ENCODE results near the gene BOK. TPM values are rescaled to one million over a fixed set of nuclear protein-coding genes. Genes with fewer than 3 reads are reported as not detected.
"Not testable (repeated sequence)": the region's sequence is repeated elsewhere in the genome, so short reads cannot be mapped to it uniquely, and the experiment has no call there.

The BOK gene
- total and polyA plus RNA-seq, 2 donors (not counting 1 experiment from before 2014, with no cell fraction given) = 21.2 to 42.4 TPM

DNA sequence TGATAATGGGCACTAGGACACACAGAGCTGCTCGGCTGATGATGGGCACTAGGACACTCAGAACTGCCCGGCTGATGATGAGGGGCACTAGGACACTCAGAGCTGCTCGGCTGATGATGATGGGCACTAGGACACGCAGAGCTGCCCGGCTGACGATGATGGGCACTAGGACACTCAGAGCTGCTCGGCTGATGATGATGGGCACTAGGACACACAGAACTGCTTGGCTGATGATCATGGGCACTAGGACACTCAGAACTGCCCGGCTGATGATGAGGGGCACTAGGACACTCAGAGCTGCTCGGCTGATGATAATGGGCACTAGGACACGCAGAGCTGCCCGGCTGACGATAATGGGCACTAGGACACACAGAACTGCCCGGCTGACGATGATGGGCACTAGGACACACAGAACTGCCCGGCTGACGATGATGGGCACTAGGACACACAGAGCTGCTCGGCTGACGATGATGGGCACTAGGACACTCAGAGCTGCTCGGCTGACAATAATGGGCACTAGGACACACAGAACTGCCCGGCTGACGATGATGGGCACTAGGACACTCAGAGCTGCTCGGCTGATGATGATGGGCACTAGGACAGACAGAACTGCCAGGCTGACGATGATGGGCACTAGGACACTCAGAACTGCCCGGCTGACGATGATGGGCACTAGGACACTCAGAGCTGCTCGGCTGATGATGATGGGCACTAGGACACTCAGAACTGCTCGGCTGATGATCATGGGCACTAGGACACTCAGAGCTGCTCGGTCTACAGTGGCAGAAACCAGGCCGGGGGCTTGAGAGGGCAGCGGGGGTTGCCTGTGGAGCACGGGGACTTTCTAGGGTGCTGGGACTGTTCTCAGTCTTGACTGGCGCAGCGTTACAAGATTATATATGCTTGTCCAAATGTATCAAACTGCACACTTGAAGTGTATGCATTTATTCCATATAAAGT, 32.2 kb downstream of the BOK start:
- DNase-seq (ENCODE audit: low read depth in 2 of 2); H3K9me3 ChIP-seq (ENCODE audit: control insufficient read depth, insufficient read depth, low read depth, low read length); H3K4me3 ChIP-seq (replicated peaks in 1 of 4; ENCODE audit: control extremely low read depth in 1 of 4, insufficient read depth in 1 of 4, low read depth in 3 of 4, low read length in 4 of 4); H3K9ac ChIP-seq (ENCODE audit: insufficient read depth, low read length); H3K27me3 ChIP-seq (ENCODE audit: control insufficient read depth, insufficient read depth, low read length); H2AFZ ChIP-seq (ENCODE audit: low read length); H3K4me1 ChIP-seq (ENCODE audit: control insufficient read depth, extremely low read depth, insufficient read depth, low read length); H4K20me1 ChIP-seq (ENCODE audit: control insufficient read depth, extremely low read depth, insufficient read depth, low read length); H3K36me3 ChIP-seq (ENCODE audit: control insufficient read depth, insufficient read depth, low read length); H3K27ac ChIP-seq (ENCODE audit: insufficient read depth, low read length); H3K79me2 ChIP-seq (ENCODE audit: control insufficient read depth, insufficient read depth, low read length); H3K4me2 ChIP-seq (ENCODE audit: extremely low read depth, insufficient read depth, low read length): not testable (repeated sequence)

GRCh38 chr2:241592126-241592845, 33.7 kb downstream of the BOK start:
- no peak overlapping the region for H3K9ac ChIP-seq (ENCODE audit: insufficient read depth, low read length)
- no peaks in the 10 kb centered on the region for H3K4me1 ChIP-seq (ENCODE audit: control insufficient read depth, extremely low read depth, insufficient read depth, low read length)
- TF ChIP-seq, protein P1, sequence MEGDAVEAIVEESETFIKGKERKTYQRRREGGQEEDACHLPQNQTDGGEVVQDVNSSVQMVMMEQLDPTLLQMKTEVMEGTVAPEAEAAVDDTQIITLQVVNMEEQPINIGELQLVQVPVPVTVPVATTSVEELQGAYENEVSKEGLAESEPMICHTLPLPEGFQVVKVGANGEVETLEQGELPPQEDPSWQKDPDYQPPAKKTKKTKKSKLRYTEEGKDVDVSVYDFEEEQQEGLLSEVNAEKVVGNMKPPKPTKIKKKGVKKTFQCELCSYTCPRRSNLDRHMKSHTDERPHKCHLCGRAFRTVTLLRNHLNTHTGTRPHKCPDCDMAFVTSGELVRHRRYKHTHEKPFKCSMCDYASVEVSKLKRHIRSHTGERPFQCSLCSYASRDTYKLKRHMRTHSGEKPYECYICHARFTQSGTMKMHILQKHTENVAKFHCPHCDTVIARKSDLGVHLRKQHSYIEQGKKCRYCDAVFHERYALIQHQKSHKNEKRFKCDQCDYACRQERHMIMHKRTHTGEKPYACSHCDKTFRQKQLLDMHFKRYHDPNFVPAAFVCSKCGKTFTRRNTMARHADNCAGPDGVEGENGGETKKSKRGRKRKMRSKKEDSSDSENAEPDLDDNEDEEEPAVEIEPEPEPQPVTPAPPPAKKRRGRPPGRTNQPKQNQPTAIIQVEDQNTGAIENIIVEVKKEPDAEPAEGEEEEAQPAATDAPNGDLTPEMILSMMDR (conservative IDR thresholded peaks at IDR 0.05 in 1 of 2, IDR thresholded peaks at IDR 0.05 in 1 of 2; ENCODE audit: low read depth in 1 of 2, low read length in 2 of 2) = no peak
- TF ChIP-seq EZH2 (IDR thresholded peaks at IDR 0.05; ENCODE audit: low read length, missing control alignments) = no peak
- no peaks in the 10 kb centered on the region for H4K20me1 ChIP-seq (ENCODE audit: control insufficient read depth, extremely low read depth, insufficient read depth, low read length)
- H3K79me2 ChIP-seq (ENCODE audit: control insufficient read depth, insufficient read depth, low read length) = no peaks in the 10 kb centered on the region
- H3K36me3 ChIP-seq (ENCODE audit: control insufficient read depth, insufficient read depth, low read length) = no peaks in the 10 kb centered on the region
- H3K9me3 ChIP-seq (ENCODE audit: control insufficient read depth, insufficient read depth, low read depth, low read length) = peaks cover under 1% of the 10 kb centered on the region
- no peaks in the 10 kb centered on the region for H3K27me3 ChIP-seq (ENCODE audit: control insufficient read depth, insufficient read depth, low read length)
- no peak for DNase-seq (ENCODE audit: low read depth in 2 of 2)
- no peak overlapping the region for H2AFZ ChIP-seq (ENCODE audit: low read length)
- H3K4me3 ChIP-seq (replicated peaks in 1 of 4; ENCODE audit: control extremely low read depth in 1 of 4, insufficient read depth in 1 of 4, low read depth in 3 of 4, low read length in 4 of 4) = no peak overlapping the region
- H3K27ac ChIP-seq (ENCODE audit: insufficient read depth, low read length) = no peak overlapping the region
- no peak overlapping the region for H3K4me2 ChIP-seq (ENCODE audit: extremely low read depth, insufficient read depth, low read length)

DNA sequence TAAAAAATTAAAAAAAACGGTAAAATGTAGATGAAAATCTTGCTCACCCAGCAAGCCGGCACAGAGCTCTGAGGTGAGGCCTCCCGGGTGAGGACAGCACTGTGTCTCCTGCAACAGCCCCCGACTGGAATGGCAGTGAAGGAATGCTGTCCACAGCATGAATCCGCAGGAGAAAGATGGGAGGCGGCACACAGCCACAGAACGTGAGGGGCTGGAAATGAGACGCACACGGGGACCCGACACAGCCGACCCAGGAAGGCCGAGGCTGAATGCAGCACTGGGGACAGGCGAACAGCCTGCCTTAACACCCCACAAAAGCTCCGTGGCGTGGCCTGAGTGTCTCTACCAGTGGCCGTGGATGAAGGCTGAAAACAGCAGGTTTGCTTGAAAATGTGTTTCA, 34.7 kb downstream of the BOK start:
- Histone ChIP-seq H3K4me2 (ENCODE audit: extremely low read depth, insufficient read depth, low read length) (no peak overlapping the region), H2AFZ (ENCODE audit: low read length) (no peak overlapping the region), H3K36me3 (ENCODE audit: control insufficient read depth, insufficient read depth, low read length) (peaks cover 2% of the 10 kb centered on the region), H3K4me3 (replicated peaks in 1 of 4; ENCODE audit: control extremely low read depth in 1 of 4, insufficient read depth in 1 of 4, low read depth in 3 of 4, low read length in 4 of 4) (no peak overlapping the region), H3K9me3 (ENCODE audit: control insufficient read depth, insufficient read depth, low read depth, low read length) (no peaks in the 10 kb centered on the region), H3K27me3 (ENCODE audit: control insufficient read depth, insufficient read depth, low read length) (no peaks in the 10 kb centered on the region), H3K27ac (ENCODE audit: insufficient read depth, low read length) (no peak overlapping the region), H4K20me1 (ENCODE audit: control insufficient read depth, extremely low read depth, insufficient read depth, low read length) (no peaks in the 10 kb centered on the region), H3K4me1 (ENCODE audit: control insufficient read depth, extremely low read depth, insufficient read depth, low read length) (no peaks in the 10 kb centered on the region), H3K9ac (ENCODE audit: insufficient read depth, low read length) (no peak overlapping the region), H3K79me2 (ENCODE audit: control insufficient read depth, insufficient read depth, low read length) (no peaks in the 10 kb centered on the region)
- TF ChIP-seq, protein P1 (conservative IDR thresholded peaks at IDR 0.05 in 1 of 2, IDR thresholded peaks at IDR 0.05 in 1 of 2; ENCODE audit: low read depth in 1 of 2, low read length in 2 of 2) = no peak
- TF ChIP-seq EZH2 (IDR thresholded peaks at IDR 0.05; ENCODE audit: low read length, missing control alignments) = no peak
- no peak for DNase-seq (ENCODE audit: low read depth in 2 of 2)

All from fibroblast of lung (primary cell).